Measurements from ENCODE around the gene EIF2D. TPM values are rescaled to one million over a fixed set of nuclear protein-coding genes. Genes with fewer than 3 reads are reported as not detected.

EIF2D gene
- total RNA-seq, 2 donors from 2014 or later = 25.9 to 55.4 TPM

- ATAC-seq = no peak
- H3K27me3 ChIP-seq = no peaks in the 10 kb centered on the region
- no peak for TF ChIP-seq POLR2A (IDR thresholded peaks at IDR 0.05)
- TF ChIP-seq, protein P1, sequence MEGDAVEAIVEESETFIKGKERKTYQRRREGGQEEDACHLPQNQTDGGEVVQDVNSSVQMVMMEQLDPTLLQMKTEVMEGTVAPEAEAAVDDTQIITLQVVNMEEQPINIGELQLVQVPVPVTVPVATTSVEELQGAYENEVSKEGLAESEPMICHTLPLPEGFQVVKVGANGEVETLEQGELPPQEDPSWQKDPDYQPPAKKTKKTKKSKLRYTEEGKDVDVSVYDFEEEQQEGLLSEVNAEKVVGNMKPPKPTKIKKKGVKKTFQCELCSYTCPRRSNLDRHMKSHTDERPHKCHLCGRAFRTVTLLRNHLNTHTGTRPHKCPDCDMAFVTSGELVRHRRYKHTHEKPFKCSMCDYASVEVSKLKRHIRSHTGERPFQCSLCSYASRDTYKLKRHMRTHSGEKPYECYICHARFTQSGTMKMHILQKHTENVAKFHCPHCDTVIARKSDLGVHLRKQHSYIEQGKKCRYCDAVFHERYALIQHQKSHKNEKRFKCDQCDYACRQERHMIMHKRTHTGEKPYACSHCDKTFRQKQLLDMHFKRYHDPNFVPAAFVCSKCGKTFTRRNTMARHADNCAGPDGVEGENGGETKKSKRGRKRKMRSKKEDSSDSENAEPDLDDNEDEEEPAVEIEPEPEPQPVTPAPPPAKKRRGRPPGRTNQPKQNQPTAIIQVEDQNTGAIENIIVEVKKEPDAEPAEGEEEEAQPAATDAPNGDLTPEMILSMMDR (IDR thresholded peaks at IDR 0.05) = no peak
- H3K9me3 ChIP-seq = no peaks in the 10 kb centered on the region
- peaks cover 69% of the 10 kb centered on the region for H3K4me1 ChIP-seq
- peak overlapping the region; percentile 23 to 35 for H3K4me3 ChIP-seq
- 40 to 47% methylated on average over 14 of the region's 14 CpGs for WGBS, 2 donors
- DNase-seq = peak in 2 of 4 donors; percentile 26 to 42
- peak overlapping the region; percentile 35 to 83 (median 67) for H3K27ac ChIP-seq
- intact Hi-C loops (cut with DNase I) = no loop called here
- H3K36me3 ChIP-seq (replicated peaks in 1 of 2; ENCODE audit: insufficient read depth in 1 of 2, low read depth in 2 of 2) = no peaks in the 10 kb centered on the region
Measured at GRCh38 chr1:206557636-206558473, 54.4 kb downstream of the EIF2D start.

DNA sequence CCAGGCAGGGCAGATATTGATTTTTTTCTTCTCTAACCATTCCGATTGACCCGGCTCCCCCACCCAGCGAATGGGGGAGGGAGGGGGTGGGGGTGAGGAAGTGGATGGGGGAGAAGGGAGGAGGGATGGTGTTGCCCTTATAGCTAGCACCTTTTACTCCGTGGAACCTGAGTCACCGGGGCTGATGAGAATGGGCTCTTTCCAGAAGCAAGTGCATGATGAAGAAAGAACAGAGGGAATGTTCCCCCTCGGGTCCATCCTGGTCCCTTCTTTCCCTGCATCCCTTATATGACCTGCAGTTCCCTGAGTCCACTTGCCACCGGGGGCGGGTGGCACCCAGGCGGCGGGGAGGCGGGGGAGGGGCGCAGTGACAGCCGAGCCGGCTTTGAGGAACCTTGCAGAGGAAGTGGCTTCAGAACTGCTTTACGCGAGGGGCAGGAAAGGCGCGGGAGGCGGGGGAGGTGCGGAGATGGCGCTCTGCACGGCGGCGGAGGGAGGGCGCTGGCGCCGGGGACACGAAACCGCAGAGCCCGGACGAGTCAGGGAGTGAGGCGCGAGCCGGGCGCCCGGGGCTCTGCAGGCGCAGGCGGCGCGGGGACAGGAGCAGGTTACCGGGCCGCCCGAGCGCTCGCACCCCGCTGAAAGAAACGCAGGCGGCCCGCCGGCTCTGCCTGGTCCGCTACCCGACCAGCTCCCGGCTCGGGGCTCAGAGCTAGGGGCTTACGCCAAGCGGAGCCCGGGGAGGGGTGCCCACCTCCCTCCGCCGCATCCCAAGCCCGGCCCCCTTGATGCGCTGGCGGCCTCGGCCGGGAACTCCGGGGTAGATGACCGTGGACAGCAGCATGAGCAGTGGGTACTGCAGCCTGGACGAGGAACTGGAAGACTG is 55.3 kb downstream of the EIF2D start:
- intact Hi-C loops (cut with DNase I) = no loop called here
- peak overlapping the region; percentile 35 to 83 (median 67) for H3K27ac ChIP-seq
- H3K4me1 ChIP-seq = peaks cover 69% of the 10 kb centered on the region
- ATAC-seq (peak; percentile 56), DNase-seq (peak; percentile 60 to 85 (median 70))
- H3K36me3 ChIP-seq (replicated peaks in 1 of 2; ENCODE audit: insufficient read depth in 1 of 2, low read depth in 2 of 2) = no peaks in the 10 kb centered on the region
- WGBS, 2 donors = 1% methylated on average over 40 to 52 of the region's 67 CpGs
- no peaks in the 10 kb centered on the region for H3K9me3 ChIP-seq
- H3K4me3 ChIP-seq = peak overlapping the region; percentile 23 to 35
- TF ChIP-seq, protein P1 (IDR thresholded peaks at IDR 0.05) = peak in 1 of 7 experiments; percentile 10
- TF ChIP-seq POLR2A (IDR thresholded peaks at IDR 0.05) = peak in 2 of 3 donors; percentile 31 to 67
- H3K27me3 ChIP-seq = no peaks in the 10 kb centered on the region

DNA sequence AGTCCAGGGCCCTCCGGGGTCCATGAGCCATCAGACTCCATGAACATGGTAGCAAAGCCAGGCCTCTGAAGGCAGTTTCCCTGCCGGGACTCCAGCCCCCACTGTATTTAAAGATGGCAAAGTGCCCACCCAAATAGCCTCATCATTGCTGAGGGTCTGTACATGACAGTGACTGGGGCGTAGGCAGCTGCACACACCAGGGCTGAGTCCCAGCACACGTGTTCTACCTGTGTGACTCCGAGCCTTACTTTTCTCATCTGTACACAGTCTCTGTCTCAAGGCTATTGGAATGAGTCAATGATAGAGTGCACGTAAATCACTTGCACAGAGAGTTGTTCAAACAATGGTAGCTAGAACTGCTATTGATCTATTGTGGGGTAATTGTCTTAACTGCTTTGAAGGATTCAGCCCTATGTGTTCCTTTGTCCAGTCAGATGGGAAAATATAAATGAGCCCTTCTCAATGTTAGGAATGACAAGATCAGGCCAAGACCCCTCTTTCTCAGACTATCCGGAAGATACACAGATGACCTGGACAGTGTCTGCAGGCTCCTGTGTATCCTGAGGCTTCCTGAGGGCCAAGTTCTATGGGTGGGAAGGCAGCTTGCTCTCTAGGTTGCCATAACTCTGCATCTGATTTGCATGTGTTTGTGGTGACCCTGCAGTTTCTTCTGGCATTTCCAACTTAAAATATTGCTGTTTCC is 56.1 kb downstream of the EIF2D start:
- H3K4me3 ChIP-seq = no peak overlapping the region
- no peaks in the 10 kb centered on the region for H3K9me3 ChIP-seq
- H3K27me3 ChIP-seq = no peaks in the 10 kb centered on the region
- TF ChIP-seq, protein P1 (IDR thresholded peaks at IDR 0.05) = no peak
- TF ChIP-seq POLR2A (IDR thresholded peaks at IDR 0.05) = no peak
- intact Hi-C loops (cut with DNase I) = no loop called here
- H3K27ac ChIP-seq = peak overlapping the region; percentile 40 to 83 (median 60)
- no peaks in the 10 kb centered on the region for H3K36me3 ChIP-seq (replicated peaks in 1 of 2; ENCODE audit: insufficient read depth in 1 of 2, low read depth in 2 of 2)
- WGBS, 2 donors = 43 to 55% methylated on average over 4 to 7 of the region's 7 CpGs
- H3K4me1 ChIP-seq = peaks cover 68% of the 10 kb centered on the region
- DNase-seq (no peak), ATAC-seq (peak; percentile 16)

DNA sequence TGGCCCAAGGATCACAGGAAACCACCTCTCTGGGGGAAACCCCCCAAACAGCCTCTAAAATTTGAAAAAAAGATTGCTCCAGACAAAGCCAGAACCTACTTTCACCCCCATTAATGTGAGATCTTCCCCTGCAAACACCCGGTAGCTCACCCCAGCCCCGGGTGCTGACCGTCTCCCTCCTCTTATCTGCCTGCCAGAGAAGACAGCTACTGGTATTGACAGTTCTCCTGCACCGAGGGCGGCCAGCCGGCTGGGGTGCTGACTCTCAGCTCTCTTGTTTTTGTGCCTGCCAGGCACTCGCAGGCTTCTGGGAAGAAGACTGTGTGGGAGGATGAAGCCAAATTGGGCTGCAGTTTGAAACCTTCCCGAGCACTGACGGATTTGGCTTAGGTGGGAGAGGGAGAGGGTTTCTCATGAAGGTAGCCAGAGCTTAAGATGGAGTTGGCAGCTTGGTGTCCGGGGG is 56.8 kb downstream of the EIF2D start:
- ATAC-seq (no peak), DNase-seq (peak in 2 of 4 donors; percentile 27 to 31)
- Histone ChIP-seq H3K27ac (peak overlapping the region; percentile 40 to 83 (median 60)), H3K4me1 (peaks cover 61% of the 10 kb centered on the region), H3K27me3 (no peaks in the 10 kb centered on the region), H3K36me3 (replicated peaks in 1 of 2; ENCODE audit: insufficient read depth in 1 of 2, low read depth in 2 of 2) (no peaks in the 10 kb centered on the region), H3K4me3 (no peak overlapping the region), H3K9me3 (no peaks in the 10 kb centered on the region)
- intact Hi-C loops (cut with DNase I) = no loop called here
- WGBS, 2 donors = 34 to 60% methylated on average over 9 to 10 of the region's 10 CpGs
- TF ChIP-seq, protein P1 (IDR thresholded peaks at IDR 0.05) = no peak

Measured in body of pancreas (tissue), 4 donors.